T1000 (cell line): ENCODE results near the gene CBL.

Experiments used
- DNase-seq: peaks from one replicate; lab custom pipeline; 2025; ENCODE audit warnings: mixed read lengths; lab: John Stamatoyannopoulos, UW

CBL gene

GRCh38 chr11:119267645-119268044, 61.5 kb downstream of the CBL start:
- DNase-seq, result no peak

GRCh38 chr11:119273721-119274120, 67.6 kb downstream of the CBL start:
- no peak for DNase-seq

GRCh38 chr11:119277660-119278059, 71.5 kb downstream of the CBL start:
- DNase-seq, result no peak

GRCh38 chr11:119282495-119282894, 76.4 kb downstream of the CBL start:
- no peak for DNase-seq

GRCh38 chr11:119284344-119285157, 78.4 kb downstream of the CBL start:
- no peak for DNase-seq

- no peak for DNase-seq
These were observed 79.3 kb downstream of the CBL start for GRCh38 chr11:119285431-119285830.

GRCh38 chr11:119288219-119288618, 82.1 kb downstream of the CBL start:
- DNase-seq, result no peak

- no peak for DNase-seq
These were observed 84.9 kb downstream of the CBL start for GRCh38 chr11:119290894-119291497.

- no peak for DNase-seq
These were observed 87.3 kb downstream of the CBL start for GRCh38 chr11:119293461-119293860.

- DNase-seq, result no peak
These were observed 89.0 kb downstream of the CBL start for GRCh38 chr11:119295178-119295577.

- no peak for DNase-seq
These were observed 91.8 kb downstream of the CBL start for GRCh38 chr11:119297938-119298337.

GRCh38 chr11:119298726-119299125, 92.6 kb downstream of the CBL start:
- DNase-seq, result no peak

GRCh38 chr11:119299416-119299815, 93.3 kb downstream of the CBL start:
- DNase-seq, result no peak

- no peak for DNase-seq
These were observed 94.2 kb downstream of the CBL start for GRCh38 chr11:119300198-119300964.

GRCh38 chr11:119303227-119303718, 97.1 kb downstream of the CBL start:
- no peak for DNase-seq

GRCh38 chr11:119305556-119306372, 99.6 kb downstream of the CBL start:
- no peak for DNase-seq

GRCh38 chr11:119306373-119306890, 100.3 kb downstream of the CBL start:
- DNase-seq, result no peak

- DNase-seq, result no peak
These were observed 101.1 kb downstream of the CBL start for GRCh38 chr11:119307219-119307618.

GRCh38 chr11:119307974-119308373, 101.8 kb downstream of the CBL start:
- no peak for DNase-seq

GRCh38 chr11:119309411-119309810, 103.3 kb downstream of the CBL start:
- DNase-seq, result no peak

- no peak for DNase-seq
These were observed 104.0 kb downstream of the CBL start for GRCh38 chr11:119309953-119310681.
